GM12865 (cell line): Measurements from ENCODE around the gene ANO7.

ENCODE experiments used
- DNase-seq: peaks from one replicate; pipeline ENCODE4 v3.0.0; 2010; ENCODE audit warnings: low read depth
- H3K4me3 ChIP-seq: 2 replicates; pipeline ENCODE4 v1.5.1; 2011; ENCODE audit warnings: mild to moderate bottlenecking, low read depth, low read length, control low read depth
- TF ChIP-seq, protein P1 (sequence below): IDR thresholded peaks from 2 replicates; pipeline ENCODE4 v1.5.1; 2011; ENCODE audit warnings: low read length, control low read depth, low read depth, inconsistent platforms; ENCODE audit not compliant: insufficient read depth; ENCODE audit errors: missing control alignments

ANO7 gene

DNA sequence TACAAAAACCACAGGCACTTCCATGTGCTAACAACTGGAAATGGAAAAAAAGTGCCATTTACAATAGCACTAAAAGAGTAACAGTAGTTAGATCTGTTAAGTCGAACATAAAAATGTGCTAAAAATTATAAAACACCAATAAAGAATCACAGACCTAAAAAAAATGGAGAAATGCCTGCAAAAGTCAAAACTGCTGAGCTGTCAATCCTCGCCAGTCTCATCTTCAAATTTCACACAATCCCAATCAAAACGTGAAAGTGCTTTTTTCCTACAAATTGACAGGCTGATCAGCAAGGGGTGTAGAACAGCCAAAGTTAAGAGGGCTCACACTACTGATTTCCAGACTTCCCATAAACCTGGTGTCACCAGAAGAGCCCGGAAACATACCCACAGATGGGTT lies 53.2 kb downstream of the ANO7 start:
- H3K4me3 ChIP-seq = no peak overlapping the region
- no peak for DNase-seq
- TF ChIP-seq, protein P1, sequence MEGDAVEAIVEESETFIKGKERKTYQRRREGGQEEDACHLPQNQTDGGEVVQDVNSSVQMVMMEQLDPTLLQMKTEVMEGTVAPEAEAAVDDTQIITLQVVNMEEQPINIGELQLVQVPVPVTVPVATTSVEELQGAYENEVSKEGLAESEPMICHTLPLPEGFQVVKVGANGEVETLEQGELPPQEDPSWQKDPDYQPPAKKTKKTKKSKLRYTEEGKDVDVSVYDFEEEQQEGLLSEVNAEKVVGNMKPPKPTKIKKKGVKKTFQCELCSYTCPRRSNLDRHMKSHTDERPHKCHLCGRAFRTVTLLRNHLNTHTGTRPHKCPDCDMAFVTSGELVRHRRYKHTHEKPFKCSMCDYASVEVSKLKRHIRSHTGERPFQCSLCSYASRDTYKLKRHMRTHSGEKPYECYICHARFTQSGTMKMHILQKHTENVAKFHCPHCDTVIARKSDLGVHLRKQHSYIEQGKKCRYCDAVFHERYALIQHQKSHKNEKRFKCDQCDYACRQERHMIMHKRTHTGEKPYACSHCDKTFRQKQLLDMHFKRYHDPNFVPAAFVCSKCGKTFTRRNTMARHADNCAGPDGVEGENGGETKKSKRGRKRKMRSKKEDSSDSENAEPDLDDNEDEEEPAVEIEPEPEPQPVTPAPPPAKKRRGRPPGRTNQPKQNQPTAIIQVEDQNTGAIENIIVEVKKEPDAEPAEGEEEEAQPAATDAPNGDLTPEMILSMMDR = no peak

DNA sequence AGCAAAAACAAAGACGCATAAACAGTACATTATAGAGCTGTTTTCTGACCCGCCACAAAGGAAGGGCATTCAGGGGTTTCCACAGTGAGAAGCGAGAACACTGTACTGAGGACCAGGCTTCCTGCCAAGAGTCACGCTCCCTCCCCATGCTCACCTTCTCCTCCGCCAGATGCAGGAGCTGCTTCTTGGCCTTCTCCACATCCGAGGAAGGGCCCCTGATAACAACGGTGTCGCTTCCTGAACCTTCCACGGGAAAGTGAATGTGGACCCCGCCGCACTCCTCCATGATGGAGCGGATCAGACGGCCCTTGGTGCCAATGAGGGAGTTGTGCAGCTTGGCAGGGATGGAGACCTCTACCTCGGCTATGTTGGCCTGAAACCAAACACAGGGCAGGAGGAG lies 53.8 kb downstream of the ANO7 start:
- no peak overlapping the region for H3K4me3 ChIP-seq
- no peak for DNase-seq
- TF ChIP-seq, protein P1 = no peak

DNA sequence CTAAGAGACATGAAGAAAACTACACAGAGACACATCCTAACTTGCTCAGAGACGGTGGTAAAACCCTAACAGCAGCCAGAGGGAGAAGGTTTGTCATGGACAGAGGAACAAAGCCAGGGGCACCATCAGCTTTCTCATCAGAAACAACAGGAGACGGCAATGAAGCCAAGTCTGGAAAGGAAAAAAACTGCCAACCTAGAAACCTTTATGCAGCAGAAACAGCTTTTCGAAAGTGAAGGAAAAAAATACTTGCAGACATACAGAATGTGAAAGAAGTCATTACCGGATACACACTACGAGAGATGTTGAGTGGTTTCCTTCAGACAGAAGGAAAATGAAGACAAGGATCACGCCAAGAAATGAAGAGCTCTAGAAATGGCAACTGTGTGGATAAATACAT lies 55.9 kb downstream of the ANO7 start:
- no peak for DNase-seq
- H3K4me3 ChIP-seq = no peak overlapping the region
- TF ChIP-seq, protein P1 = no peak

DNA sequence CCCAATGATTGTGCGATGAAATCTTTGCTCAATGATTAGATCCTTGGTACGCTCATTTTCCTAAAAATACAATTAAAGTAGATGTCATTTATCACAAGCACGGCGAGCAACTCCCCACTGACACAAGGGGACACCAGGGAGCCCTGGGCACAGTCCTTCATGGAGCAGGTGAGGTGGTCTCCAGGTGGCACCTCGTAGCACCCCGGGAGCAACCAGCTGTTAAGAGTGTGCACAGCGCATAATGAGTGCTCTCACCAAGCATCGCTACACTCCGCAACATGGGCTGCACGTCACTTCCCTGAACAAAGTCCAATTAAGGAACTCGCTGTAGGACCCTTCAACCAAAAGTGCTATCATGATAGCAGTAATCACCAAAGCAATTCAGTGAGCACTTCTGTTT lies 59.8 kb downstream of the ANO7 start:
- no peak for DNase-seq
- no peak overlapping the region for H3K4me3 ChIP-seq
- TF ChIP-seq, protein P1 = no peak

DNA sequence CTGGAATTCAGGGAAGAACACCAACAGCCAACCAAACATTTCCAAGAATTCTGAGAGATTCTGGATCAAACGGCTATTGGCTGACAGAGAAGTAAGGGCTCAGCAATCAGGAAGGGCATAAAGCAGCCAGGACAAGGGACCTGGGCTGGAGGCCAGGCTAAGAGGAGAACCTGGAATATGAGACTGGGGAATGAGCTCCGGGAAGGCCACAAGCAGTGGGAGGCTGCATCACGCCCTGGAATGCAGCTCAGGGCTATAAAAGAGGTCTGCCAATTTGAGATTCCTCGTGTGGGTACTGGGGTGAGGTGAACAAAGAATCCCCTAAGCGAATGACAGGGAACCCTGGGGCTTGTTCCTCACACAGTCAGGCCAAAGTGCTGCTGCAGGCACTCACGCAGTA lies 60.4 kb downstream of the ANO7 start:
- TF ChIP-seq, protein P1 = no peak
- no peak overlapping the region for H3K4me3 ChIP-seq
- DNase-seq = no peak

DNA sequence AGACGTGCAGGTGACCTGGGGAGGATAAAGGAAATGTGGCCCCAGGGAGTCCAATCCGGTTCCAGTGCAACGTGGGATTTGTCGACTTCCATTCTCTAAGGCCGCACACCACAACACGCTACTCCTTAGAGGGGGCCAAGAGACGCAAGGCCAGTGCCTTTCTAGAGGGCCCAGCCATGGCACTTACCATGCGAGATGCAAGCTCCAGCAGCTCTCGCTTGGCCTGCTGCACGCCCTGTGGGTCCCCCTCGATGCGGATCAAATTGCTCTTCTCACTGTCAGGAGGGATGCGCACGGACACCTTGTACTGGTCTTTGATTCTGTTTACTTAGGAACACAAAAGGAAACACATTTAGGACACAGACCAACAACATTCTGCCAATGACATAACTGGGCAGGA lies 61.2 kb downstream of the ANO7 start:
- H3K4me3 ChIP-seq = no peak overlapping the region
- TF ChIP-seq, protein P1 = no peak
- no peak for DNase-seq

DNA sequence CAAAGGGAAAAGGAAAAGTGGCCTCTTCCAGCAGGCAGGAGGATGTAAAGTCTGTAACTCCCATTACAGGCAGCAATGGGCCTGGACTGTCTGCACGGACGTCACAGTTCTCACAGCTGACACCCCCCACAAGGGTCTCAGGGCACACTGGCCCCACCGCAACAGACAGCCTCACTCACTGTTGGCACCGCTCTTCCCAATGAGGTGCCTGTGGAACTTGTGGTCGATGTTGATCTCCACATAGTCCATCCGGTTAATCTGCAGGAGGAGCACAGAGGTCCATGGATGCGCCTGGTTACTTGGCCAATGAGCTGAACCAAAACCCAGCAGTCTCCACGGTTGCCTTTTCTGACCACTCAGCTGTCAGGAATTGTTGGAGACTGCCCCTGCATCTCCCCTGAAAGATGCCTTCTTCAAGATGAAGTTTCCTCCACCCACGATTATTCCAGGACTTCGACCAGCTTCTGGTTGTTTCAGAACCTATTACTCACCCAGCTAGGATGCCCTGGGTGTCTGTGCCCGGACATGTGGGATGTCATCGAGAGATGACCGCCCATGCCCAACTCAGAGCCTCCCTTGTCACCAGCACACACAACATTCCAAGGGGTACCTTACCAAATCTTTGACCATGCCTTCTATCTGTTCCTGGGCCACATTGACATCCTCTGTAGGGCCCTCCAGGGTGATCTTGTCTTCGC lies 64.5 kb downstream of the ANO7 start:
- no peak overlapping the region for H3K4me3 ChIP-seq
- no peak for DNase-seq
- TF ChIP-seq, protein P1 = no peak
